Stimulated activated CD4-positive, alpha-beta T cell treated with anti-CD3 and anti-CD28 coated beads, Interleukin-1b, Interleukin-23, amount 100 ng/mL, for 4 hours (primary cell): ENCODE measurements around the gene DRAP1.
"Not testable (repeated sequence)": the region's sequence is repeated elsewhere in the genome, so short reads cannot be mapped to it uniquely, and the experiment has no call there.

Experiments
- DNase-seq, 2 donors: peaks; one replicate each; pipeline ENCODE4 v3.0.0-alpha.2; 2020; ENCODE audit warnings: low read depth in 2 of 2

The DRAP1 gene

DNA sequence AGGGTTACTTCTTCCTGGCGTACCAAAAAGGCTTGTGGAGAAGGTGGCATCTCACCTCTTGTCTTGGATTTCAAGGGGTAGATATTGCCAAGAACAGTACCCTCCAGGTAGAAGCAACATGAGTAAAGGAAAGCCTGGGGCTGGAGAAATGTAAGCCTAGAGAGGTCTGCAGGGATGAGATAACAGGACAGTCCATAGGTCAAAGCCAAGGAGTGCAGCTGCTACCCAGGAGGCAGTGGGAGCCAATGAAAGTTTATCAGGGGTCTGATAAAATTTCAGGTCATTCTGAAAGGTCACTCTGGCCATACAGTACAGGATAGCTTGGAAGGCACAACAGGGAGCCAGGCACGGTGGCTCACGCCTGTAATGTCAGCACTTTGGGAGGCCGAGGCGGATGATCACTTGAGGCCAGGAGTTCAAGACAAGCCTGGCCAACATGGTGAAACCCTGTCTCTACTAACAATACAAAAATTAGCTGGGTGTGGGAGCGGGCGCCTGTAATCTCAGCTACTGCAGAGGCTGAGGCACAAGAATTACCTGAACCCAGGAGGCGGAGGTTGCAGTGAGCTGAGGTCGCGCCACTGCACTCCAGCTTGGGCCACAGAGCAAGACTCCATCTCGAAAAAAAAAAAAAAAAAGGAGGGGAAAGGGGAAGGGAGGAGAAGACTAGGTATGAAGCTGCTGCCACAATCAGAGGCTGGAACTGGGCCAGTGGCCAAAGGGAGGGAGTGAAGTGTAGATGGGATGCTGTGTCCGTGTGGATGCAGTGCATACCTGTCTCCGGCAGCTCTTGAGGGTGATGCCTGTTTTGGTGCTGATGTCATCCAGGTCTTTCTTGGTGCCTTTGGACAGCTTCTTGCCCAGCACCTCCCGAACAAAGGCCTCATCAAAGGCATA is 32.2 kb upstream of the DRAP1 start:
- no peak for DNase-seq

DNA sequence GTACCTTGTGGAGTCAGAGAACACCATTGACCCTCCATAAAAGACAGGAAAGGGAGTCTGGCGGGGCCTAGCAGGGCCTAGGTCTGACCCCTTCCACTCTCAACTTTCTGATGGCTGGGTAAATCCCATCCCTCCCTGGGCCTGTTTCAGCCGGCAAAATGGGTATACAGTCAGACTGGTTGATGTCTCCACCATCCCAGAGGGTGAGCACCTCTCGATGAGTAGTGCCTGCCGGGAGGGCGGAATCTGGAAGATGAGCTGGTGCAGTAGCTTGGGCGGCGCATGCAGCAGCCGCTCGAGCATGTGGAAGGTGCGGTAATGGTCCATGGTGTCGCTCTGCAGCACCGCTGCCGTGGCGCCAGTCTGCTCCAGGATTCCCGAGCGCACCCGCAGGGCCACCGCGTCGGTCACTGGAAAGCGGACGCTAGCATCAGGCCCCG is 31.5 kb upstream of the DRAP1 start:
- no peak for DNase-seq

DNA sequence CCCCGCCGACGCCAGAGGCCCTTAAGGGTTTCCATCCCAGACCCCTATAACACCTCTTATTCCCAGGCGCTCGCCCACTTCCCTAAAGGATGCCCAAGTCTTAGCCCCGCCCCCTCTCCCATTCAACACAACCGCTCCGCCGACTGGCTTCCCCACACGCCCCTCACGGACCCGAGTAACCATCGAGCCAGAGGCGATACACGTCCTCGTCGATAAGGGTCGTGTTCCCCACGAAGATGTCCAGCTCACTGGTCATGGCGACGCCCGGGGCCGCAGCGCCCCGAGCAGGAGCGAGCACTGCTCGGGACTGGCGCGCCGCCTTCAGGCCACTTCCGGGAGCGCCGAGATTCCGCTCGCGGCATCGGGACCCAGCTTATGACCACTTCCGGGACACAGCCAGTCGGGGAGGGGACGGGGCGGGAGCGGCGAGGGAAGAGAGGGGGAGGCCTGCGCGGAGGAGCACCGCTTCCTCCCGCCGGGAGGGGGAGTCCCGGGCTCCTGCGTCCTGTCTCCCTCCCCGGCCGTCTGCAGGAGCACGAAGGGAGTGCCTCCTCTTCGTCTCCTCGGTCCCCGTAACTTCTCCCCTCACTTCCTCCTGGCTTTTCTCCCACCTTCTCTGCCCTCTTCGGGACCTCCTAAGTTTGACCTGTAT is 30.9 kb upstream of the DRAP1 start, which contains the start of gene FIBP:
Gene FIBP, minus strand, starts transcription at position 309 of the 652 bp plus-strand sequence. Its CDS starts 53 bp downstream, at position 256.
- DNase-seq = peak; percentile 91 to 95

DNA sequence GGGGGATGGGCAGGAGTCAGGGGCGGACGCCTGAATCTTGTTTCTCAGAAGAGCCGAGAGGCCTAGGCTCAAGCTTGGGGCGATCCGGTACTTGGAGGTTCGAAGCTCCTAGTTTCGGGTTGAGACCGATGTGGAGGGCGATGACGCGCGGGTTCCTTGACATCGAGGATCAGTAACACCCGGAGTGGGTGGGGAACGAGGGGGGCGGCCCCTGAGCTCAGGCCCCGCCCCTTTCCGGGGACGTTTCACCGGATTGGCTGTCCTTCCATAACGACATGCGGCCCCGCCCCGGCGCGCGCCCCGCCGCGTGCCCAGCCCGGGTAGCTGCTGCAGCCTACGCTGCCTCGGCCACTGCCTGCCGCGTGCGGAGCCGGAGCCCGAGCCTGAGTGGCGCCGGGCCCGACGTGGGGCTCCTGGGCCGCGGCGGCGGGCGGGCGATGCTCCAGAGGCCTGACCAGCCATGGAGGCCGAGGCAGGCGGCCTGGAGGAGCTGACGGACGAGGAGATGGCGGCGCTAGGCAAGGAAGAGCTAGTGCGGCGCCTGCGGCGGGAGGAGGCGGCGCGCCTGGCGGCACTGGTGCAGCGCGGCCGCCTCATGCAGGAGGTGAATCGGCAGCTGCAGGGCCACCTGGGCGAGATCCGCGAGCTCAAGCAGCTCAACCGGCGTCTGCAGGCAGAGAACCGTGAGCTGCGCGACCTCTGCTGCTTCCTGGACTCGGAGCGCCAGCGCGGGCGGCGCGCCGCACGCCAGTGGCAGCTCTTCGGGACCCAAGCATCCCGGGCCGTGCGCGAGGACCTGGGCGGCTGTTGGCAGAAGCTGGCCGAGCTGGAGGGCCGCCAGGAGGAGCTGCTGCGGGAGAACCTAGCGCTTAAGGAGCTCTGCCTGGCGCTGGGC is 28.7 kb upstream of the DRAP1 start, which contains the start of gene CCDC85B:
Gene CCDC85B, plus strand, starts transcription at position 350 of the 895 bp plus-strand sequence. Its CDS starts 111 bp downstream, at position 461.
- peak; percentile 98 to 99 for DNase-seq

DNA sequence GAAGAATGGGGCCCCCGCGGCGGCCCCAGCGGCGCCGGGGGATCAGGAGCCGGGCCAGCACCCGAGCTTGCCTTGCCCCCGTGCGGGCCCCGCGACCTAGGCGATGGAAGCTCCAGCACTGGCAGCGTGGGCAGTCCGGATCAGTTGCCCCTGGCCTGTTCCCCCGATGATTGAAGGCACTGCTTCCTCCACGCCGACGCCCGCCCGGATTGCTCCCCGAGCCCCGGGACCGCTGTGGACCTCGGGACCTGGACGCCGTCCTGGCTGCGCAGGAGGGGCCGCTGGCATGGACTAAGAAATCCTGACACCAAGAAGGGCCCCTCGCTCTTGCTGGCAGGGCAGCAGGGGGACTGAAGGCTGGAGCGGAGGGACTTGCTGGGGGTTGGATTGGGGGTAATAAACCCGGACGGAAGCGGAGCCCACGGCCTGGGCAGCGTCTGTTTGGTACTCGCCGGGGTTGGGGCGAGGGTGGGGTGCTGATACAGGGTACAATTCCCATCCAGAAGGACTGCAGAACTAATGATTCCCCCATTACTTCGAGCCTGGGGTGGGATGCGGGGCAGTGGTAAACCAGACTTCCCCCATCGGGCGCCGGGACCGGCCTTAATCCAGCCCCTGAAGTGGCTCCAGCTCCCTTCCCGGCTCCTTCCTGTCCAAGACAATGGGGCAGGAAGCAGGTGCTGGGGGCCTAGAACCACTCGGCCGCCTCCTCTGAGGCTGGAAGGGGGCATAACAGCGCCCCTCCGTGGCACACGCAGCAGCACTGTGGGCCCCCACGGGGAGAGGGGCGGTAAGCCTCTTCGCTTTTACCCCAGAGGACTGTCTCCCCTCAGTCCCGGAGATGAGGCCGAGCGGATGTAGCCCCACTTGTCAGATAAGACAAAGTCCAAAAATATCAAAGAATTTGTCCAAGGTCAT is 27.7 kb upstream of the DRAP1 start:
- DNase-seq = peak; percentile 47 to 61

DNA sequence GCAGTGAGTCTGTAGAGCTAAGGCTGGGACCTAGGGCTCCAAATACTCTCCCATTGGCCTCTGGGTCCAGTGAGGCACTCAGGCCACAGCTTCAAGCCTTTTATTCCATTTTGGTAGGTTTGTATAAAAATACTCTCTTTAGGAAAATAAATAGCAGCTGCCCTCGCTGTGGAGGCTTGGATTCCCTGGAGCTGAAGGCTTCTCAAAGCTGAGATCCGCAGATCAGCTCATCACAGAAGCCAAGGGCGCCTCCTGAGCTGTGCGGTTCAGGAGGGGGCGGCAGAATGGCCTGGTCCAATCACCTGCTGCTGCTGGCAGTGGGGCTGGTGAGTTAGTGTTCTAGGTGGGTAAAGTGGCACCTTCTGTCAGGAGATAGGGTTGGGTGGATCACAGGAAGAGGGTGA is 27.1 kb upstream of the DRAP1 start:
- DNase-seq = not testable (repeated sequence)

DNA sequence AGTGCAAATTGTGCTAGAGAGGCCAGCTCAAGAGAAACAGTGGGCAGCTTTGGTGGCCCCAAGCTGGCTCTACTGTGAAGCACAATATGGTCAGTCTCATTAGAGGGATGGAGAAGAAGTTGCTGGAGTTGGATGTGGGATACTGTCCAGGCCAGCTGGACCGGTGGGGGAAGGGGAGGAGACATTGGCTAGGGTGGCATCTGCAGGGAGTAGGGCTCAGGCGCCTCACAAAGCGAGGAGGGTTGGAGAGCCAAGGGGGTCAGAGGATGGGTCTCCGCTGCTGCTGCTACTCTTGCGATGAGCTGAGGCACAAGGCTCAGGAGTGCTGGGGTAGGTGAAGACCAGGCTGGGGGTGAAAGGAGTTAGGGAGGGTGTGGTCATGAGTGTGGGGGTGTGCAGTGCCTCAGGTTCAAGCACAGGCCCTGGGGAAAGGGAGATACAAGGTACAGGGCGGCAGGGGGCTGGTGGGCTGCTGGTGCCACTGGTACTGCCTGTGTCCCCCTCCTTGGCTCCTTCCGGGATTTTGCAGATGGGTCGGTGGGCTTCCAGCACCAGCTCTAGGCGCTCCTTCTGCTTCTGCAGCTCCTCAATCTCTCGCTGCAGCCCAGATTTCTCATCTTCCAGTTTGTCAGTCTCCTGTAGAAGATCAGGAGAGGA is 26.4 kb upstream of the DRAP1 start:
- DNase-seq = no peak

DNA sequence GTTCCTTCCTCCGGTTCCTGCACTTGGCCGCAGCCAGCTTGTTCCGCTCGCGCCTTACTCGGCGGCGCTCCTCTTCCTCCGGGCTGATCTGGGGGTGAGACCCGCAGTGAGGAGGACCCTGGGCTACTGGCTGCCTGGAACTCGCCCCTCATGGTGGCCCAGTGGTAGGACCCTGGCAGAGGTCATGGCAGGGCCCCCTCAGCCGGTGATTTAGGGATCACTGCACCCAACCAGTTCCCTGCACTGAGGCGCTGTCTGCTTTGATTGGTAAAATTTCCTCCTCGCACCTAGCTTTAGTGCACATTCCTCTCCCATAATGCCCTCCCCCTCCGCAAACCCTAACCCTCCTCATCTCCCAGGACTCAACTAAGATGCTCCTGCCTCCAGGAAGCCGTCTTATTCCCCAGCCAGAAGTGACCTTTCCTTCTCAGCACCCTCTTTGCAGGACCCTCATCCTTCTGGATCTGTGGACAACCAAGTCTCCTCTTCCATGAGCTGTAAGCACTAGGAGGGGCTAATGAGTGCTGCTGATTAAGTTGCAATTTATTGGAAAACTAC is 25.1 kb upstream of the DRAP1 start:
- DNase-seq = no peak

DNA sequence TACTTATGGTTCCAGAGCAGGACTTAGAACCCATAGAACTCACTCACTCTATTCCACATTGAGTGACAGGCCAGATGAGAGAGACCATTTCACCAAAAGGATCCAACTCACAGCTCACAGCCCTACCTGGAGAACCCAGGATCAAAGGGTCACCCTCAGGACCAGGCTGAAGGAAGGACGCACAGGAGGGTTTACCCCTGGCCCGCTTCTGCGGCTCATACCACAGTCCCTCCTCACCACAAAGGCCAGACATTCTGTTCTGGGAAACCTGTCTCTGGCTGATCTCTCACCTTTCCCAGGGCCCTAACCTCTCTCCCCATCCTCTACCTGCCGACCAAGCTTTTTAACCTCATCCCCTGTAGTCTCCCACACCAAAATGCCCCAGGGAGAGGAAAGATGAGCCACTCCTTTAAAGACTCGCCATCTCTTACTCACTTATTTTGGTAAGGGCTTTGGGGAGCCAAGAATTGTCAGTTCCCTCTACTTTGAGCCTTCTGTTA is 23.7 kb upstream of the DRAP1 start:
- DNase-seq = no peak

DNA sequence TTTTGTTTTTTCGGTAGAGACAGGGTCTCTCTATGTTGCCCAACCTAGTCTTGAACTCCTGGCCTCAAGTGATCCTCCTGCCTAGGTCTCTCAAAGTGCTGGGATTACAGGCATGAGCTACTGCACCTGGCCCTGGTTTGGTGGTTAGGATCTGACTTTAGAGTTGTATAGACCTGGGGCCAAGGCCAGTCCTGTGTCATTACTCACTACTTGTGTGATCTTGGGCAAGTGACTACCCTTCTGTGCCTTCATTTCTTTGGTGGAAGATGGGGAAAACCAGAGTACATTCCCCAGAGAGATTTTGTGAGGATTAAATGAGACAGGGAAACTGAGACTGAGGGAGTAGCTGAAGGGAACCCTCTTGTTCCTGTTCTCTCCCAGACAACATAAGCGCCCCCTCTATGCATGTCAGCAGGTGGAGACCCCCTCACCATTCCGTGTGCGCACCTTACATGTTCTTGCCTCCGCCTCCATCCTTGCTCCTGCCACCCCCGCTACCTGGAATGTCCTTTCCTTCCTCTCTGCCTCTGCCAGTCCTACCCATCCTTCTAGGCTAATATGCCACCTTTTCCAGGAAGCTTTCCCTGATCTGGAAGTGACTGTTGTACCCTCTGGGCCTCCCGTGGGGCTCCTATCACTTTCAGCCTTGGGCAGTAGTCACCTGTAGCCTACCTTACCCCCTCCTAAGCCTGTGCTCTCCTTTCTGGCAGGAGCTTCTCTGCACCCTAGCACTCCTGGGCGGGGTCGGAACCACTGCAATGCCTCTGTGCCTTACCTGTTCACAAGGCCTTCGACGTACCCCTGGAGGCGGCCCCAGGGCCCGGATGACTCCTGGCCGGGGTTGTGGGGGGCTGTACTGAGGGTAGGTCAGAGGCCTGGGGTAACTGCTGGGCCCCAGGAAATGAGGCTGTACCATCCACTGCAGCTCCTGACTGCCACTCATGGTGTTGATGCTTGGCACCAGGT is 22.9 kb upstream of the DRAP1 start:
- DNase-seq = no peak

DNA sequence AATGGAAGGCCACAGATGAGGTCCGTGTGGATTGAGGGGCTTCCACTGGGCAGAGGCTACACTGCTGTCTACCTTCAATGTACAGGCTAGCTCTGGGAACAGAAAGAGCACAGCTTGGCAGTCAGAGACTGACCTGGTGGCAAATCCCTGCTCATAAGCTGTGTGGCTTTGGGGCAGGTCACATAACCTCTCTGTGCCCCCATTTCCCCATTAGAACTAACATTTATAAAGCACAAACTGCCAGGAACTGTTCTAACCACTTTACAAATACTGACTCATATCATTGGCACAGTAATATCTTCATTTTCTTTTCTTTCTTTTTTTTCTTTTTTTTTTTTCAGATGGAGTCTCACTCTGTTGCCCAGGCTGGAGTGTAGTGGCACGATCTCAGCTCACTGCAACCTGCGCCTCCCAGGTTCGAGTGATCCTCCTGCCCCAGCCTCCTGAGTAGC is 22.2 kb upstream of the DRAP1 start:
- DNase-seq = no peak

DNA sequence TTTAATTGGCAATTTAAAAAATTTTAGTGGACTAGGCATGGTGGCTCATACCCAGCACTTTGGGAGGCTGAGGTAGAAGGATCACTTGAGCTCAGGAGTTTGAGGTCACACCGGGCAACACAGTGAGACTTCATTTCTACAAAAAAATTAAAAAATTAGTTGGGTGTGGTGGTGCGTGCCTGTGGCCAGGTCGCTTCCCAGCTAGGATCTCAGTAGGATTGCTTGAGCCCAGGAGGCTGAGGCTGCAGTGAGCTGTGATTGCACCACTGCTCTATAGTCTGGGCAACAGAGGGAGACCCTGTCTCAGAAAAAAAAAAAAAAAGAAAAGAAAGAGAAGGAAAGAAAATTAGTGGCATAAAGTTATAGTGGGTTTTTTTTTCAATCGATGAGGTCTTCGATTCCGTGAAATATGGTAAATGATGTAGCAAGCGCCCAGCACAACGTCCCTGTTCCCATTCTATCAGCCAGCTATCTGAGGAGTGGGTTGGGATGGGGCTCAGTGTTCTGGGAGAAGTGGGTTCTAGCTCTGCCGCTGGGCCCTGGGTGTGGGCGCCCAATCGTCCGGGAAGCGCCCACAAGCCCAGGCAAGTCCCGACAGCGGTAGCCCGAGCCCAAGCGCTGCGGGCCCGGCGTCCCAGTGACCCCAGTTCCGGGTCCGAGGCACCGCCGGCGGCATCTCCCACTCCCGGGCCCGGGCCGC is 20.4 kb upstream of the DRAP1 start:
- DNase-seq = no peak

DNA sequence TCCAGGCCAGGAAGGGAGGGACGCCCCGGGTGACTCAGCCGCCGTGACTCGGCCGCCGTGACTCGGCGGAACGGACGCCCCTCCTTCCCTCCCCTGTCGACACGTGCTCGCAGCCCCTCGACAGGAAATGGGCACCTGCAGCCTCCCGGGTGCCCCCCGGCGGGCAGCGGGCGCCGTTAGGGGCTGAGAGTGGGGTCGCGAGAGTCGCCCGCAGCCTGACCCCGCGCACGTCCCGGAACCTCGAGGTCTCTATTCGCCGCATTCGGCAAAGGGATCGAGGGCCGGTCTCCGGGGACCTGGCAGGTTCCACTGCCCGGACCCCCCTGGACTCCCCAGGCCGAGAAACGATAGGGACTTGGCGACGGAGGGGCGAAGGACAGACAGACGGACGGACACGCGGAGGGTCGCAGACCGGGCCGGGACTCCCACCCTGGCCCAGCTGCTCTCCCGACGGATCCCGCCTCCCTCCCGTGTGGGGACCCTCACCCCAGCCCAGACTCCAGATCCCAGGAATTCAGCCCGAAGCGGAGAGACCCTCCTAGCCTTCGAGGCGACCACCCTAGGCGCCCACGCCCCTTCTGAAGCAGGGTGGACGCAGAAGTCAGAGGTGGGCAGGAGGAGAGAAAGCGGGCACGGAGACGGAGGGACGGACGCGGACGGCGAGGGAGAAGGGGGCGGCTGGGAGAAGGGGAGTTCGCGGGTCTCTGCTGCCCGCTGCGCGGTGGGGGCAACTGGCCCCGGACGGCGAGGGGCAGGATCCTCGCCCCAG is 19.7 kb upstream of the DRAP1 start:
- peak; percentile 63 to 75 for DNase-seq

DNA sequence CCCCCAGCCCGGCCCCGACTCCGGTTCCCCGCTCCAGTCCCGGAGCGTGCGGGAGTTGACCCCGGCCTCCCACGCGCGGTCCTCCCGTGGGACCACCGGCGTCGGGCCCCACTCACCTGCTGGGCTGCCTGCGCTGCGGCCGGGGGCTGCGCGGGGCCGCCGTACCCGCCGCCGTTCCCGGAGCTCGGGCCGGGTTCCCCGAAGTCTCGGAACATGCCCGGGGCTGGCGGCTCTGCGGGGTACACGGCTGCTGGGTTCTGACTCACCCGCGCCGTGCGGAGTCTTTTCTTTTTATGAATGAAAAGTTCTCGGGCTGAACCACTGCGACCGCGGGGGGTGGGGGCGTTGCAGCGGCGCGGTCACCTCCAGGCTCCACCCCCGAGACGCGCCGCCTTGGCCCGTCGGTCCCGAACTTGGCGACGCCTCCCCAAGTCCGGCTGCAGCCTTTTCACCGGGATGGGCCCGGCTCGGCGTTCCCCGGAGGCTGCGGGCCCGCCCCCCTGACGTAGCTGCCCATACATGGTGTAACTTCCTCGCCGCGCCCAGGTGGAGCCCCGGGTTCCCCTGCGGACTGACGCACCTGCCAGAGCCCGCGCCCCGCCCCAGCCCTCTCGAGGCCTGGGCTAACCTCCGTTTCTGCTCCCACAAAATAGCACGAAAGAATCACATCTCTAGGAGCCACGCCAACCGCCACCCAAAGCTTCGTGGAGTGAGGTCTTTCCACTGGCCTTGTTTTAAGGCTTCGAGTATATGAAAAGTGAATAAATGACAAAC is 18.9 kb upstream of the DRAP1 start, which contains the start of gene FOSL1:
Gene FOSL1, minus strand, starts transcription at position 264 of the 774 bp plus-strand sequence. Its CDS starts 49 bp downstream, at position 215.
- peak; percentile 89 to 93 for DNase-seq

DNA sequence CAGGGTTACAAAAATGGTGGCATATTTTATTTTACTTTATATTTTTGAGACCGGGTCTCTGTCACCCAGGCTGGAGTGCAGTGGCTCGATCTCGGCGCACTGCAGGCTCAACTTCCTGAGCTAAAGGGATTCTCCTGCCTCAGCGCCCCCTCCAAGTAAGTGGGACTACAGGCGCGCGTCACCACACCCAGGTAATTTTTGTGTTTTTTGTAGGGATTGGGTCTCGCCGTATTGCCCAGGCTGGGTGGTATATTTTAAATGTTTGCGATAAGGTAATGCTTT is 18.4 kb upstream of the DRAP1 start:
- DNase-seq = no peak

DNA sequence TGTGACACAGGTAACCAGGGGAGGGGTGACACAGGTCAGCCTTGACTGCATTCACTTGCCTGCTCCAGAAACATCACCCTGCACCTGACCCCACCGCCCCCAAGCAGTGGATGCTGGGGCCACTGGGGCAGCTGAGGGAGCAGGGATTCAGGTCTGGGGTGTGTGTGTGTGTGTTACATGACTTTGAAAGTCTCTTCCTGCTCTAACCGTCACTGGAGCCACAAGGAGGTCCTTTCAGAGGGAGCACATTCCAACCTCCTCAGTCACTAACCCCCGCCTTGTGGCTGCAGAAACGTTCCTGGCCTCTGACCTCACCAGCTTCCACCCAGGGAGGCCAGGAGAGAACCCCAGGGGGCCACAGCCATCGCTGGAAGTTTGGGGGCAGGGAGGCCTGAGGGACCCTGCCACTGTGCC is 16.2 kb upstream of the DRAP1 start:
- no peak for DNase-seq
